Measurements from ENCODE around the gene GPR12. TPM values are rescaled to one million over a fixed set of nuclear protein-coding genes. Genes with fewer than 3 reads are reported as not detected.

GPR12 gene, protein sequence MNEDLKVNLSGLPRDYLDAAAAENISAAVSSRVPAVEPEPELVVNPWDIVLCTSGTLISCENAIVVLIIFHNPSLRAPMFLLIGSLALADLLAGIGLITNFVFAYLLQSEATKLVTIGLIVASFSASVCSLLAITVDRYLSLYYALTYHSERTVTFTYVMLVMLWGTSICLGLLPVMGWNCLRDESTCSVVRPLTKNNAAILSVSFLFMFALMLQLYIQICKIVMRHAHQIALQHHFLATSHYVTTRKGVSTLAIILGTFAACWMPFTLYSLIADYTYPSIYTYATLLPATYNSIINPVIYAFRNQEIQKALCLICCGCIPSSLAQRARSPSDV
- total RNA-seq (2022) (not detected in 2 replicates), Bru-seq, nascent RNA (not detected), BruChase-seq, experiment 1, labeled RNA remaining after a 6-hour chase (not detected), BruChase-seq, experiment 2, labeled RNA remaining after a 2-hour chase (not detected)
- long read RNA-seq = 0 reads

- Mint-ChIP-seq H3K27me3 (ENCODE audit: unreplicated experiment) (peaks cover 74% of the 10 kb centered on the region), H3K27ac (ENCODE audit: unreplicated experiment) (no peak within 1 kb of the TSS), H3K9me3 (ENCODE audit: low read depth, unreplicated experiment) (no peaks in the 10 kb centered on the region), H3K36me3 (ENCODE audit: insufficient read depth, unreplicated experiment) (no peaks in the 10 kb centered on the region), H3K4me1 (ENCODE audit: low read depth, unreplicated experiment) (no peaks in the 10 kb centered on the region), H3K4me3 (ENCODE audit: low read depth, unreplicated experiment) (peak within 1 kb of the TSS; percentile 55)
- BruUV-seq (replicated peaks) = no TSS peak
- DNase-seq = no peak
- TF ChIP-seq CTCF (IDR thresholded peaks at IDR 0.05; ENCODE audit: unreplicated experiment) = no peak
- CTCF ChIA-PET = interaction anchor here (0.6 kb wide), 1 partner anchor 147 kb away, joined by 4 read pairs; no protein-coding TSS in a partner anchor
- intact Hi-C loops (cut with micrococcal nuclease; ENCODE audit: unreplicated experiment) = no loop called here
Observed at GRCh38 chr13:26759907-26760831, at the start of gene GPR12. Gene GPR12, minus strand, starts transcription at chr13:26760786. Its CDS starts 959 bp downstream, at chr13:26759827.

DNA sequence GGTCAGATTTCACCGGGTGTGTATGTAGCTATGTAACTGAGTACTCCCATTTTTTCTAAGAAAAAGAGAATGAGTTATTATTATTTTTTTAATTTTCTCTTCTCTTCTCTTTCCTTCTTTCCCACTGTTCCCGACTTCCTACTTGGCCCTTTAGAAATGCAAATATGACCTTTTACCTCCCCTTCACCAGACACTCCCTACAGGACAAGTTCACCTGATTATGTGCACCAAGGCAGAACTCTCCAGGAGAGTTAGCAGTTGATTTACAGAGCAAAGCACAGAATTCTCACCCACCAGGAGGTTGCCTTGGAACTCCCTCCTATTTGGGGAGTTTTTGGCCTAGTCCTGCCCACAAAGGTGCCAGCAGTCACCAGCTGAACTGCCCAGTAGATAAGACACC lies 49.5 kb upstream of the GPR12 start:
- intact Hi-C loops (cut with micrococcal nuclease; ENCODE audit: unreplicated experiment) = no loop called here
- no peaks in the 10 kb centered on the region for H3K4me1 Mint-ChIP-seq (ENCODE audit: low read depth, unreplicated experiment)
- CTCF ChIA-PET = interaction anchor here (0.7 kb wide), 1 partner anchor 652 kb away, joined by 4 read pairs; no protein-coding TSS in a partner anchor
- no peak overlapping the region for H3K27ac Mint-ChIP-seq (ENCODE audit: unreplicated experiment)
- DNase-seq = no peak
- peaks cover 69% of the 10 kb centered on the region for H3K27me3 Mint-ChIP-seq (ENCODE audit: unreplicated experiment)
- H3K4me3 Mint-ChIP-seq (ENCODE audit: low read depth, unreplicated experiment) = no peak overlapping the region
- H3K9me3 Mint-ChIP-seq (ENCODE audit: low read depth, unreplicated experiment) = no peaks in the 10 kb centered on the region
- TF ChIP-seq CTCF (IDR thresholded peaks at IDR 0.05; ENCODE audit: unreplicated experiment) = no peak
- no peaks in the 10 kb centered on the region for H3K36me3 Mint-ChIP-seq (ENCODE audit: insufficient read depth, unreplicated experiment)
- no TSS peak for BruUV-seq (replicated peaks)

DNA sequence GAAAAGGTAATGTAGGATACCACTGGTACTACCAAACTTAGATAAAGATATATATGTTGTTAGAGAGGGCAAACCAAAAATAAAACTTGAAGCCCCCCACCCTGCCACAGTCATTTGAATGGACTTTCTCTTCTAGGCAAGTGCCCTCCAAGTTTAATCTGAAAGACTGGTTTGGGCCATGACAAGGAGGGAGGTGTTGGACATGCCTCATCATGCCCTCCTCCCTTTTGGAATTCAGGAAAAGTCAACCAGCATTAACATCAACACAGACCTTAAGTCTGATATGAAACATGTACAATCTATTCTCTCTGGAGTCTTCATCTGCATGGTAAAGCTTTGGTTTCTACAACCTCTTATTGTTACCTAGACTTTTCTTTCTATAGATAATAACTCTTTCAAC lies 46.3 kb upstream of the GPR12 start:
- CTCF ChIA-PET = no interaction called here
- H3K4me1 Mint-ChIP-seq (ENCODE audit: low read depth, unreplicated experiment) = no peaks in the 10 kb centered on the region
- no peak overlapping the region for H3K27ac Mint-ChIP-seq (ENCODE audit: unreplicated experiment)
- H3K4me3 Mint-ChIP-seq (ENCODE audit: low read depth, unreplicated experiment) = no peak overlapping the region
- H3K36me3 Mint-ChIP-seq (ENCODE audit: insufficient read depth, unreplicated experiment) = no peaks in the 10 kb centered on the region
- no peaks in the 10 kb centered on the region for H3K9me3 Mint-ChIP-seq (ENCODE audit: low read depth, unreplicated experiment)
- DNase-seq = no peak
- intact Hi-C loops (cut with micrococcal nuclease; ENCODE audit: unreplicated experiment) = no loop called here
- TF ChIP-seq CTCF (IDR thresholded peaks at IDR 0.05; ENCODE audit: unreplicated experiment) = no peak
- peaks cover 76% of the 10 kb centered on the region for H3K27me3 Mint-ChIP-seq (ENCODE audit: unreplicated experiment)
- no TSS peak for BruUV-seq (replicated peaks)

- H3K27ac Mint-ChIP-seq (ENCODE audit: unreplicated experiment) = no peak overlapping the region
- no peak for DNase-seq
- no TSS peak for BruUV-seq (replicated peaks)
- intact Hi-C loops (cut with micrococcal nuclease; ENCODE audit: unreplicated experiment) = no loop called here
- H3K4me3 Mint-ChIP-seq (ENCODE audit: low read depth, unreplicated experiment) = no peak overlapping the region
- no peaks in the 10 kb centered on the region for H3K9me3 Mint-ChIP-seq (ENCODE audit: low read depth, unreplicated experiment)
- H3K4me1 Mint-ChIP-seq (ENCODE audit: low read depth, unreplicated experiment) = no peaks in the 10 kb centered on the region
- CTCF ChIA-PET = no interaction called here
- TF ChIP-seq CTCF (IDR thresholded peaks at IDR 0.05; ENCODE audit: unreplicated experiment) = no peak
- H3K36me3 Mint-ChIP-seq (ENCODE audit: insufficient read depth, unreplicated experiment) = no peaks in the 10 kb centered on the region
- H3K27me3 Mint-ChIP-seq (ENCODE audit: unreplicated experiment) = peaks cover 60% of the 10 kb centered on the region
Observed at GRCh38 chr13:26787961-26788360, 27.4 kb upstream of the GPR12 start.

Measured in Calu3 (cell line).